Mesenchymal stem cell (in vitro differentiated cells and primary cell): ENCODE results near the gene ANO10.
"Not testable (repeated sequence)": the region's sequence is repeated elsewhere in the genome, so short reads cannot be mapped to it uniquely, and the experiment has no call there.

Experiments used
- DNase-seq: peaks from one replicate; pipeline ENCODE4 v3.0.0-alpha.2; 2013
- H2AFZ ChIP-seq: one replicate; pipeline ENCODE4 v1.6.1; 2013; ENCODE audit warnings: low read depth, mild to moderate bottlenecking, control low read depth, inconsistent platforms, low read length, moderate library complexity
- H2AK5ac ChIP-seq: 2 replicates; pipeline ENCODE4 v1.6.1; 2013; ENCODE audit warnings: low read length, moderate library complexity, mild to moderate bottlenecking, inconsistent platforms; ENCODE audit not compliant: severe bottlenecking
- H2BK120ac ChIP-seq: one replicate; pipeline ENCODE4 v1.6.1; 2013; ENCODE audit warnings: low read depth, mild to moderate bottlenecking, inconsistent platforms, low read length, moderate library complexity
- H2BK12ac ChIP-seq, 2 experiments: one replicate each; pipeline ENCODE4 v1.6.1; 2013; ENCODE audit warnings: inconsistent platforms in 2 of 2, low read length in 2 of 2, mild to moderate bottlenecking in 2 of 2, moderate library complexity in 2 of 2, control low read depth in 1 of 2
- H2BK15ac ChIP-seq: one replicate; pipeline ENCODE4 v1.6.1; 2013; ENCODE audit warnings: mild to moderate bottlenecking, low read depth, inconsistent platforms; ENCODE audit not compliant: poor library complexity, severe bottlenecking
- H2BK5ac ChIP-seq: 2 replicates; pipeline ENCODE4 v1.6.1; 2013; ENCODE audit warnings: low read depth, mild to moderate bottlenecking, low read length, control low read depth, inconsistent platforms; ENCODE audit not compliant: poor library complexity, severe bottlenecking
- H3K14ac ChIP-seq, 2 experiments: one replicate each; pipeline ENCODE4 v1.6.1; 2013; ENCODE audit warnings: inconsistent platforms in 2 of 2, low read length in 2 of 2, control low read depth in 1 of 2, mild to moderate bottlenecking in 1 of 2, moderate library complexity in 1 of 2
- H3K18ac ChIP-seq, 2 experiments: one replicate each; pipeline ENCODE4 v1.6.1; 2013; ENCODE audit warnings: inconsistent platforms in 2 of 2, low read length in 2 of 2, control low read depth in 1 of 2, low read depth in 1 of 2, mild to moderate bottlenecking in 1 of 2
- H3K23ac ChIP-seq, 2 experiments: one replicate each; pipeline ENCODE4 v1.6.1; 2013; ENCODE audit warnings: inconsistent platforms in 2 of 2, low read length in 2 of 2, mild to moderate bottlenecking in 2 of 2, moderate library complexity in 2 of 2, control low read depth in 1 of 2
- H3K27ac ChIP-seq: 2 replicates; pipeline ENCODE4 v1.5.1; 2013; ENCODE audit warnings: mild to moderate bottlenecking, moderate library complexity, low read length, control low read depth, inconsistent platforms; ENCODE audit not compliant: poor library complexity, severe bottlenecking
- H3K27me3 ChIP-seq, 2 experiments: 2 replicates each; pipeline versions ENCODE4 v1.6.1 to v1.7.0; 2013; ENCODE audit warnings: low read length in 2 of 2, mild to moderate bottlenecking in 2 of 2, moderate library complexity in 2 of 2, control low read depth in 1 of 2, inconsistent platforms in 1 of 2; ENCODE audit not compliant: control insufficient read depth in 1 of 2, insufficient read depth in 1 of 2
- H3K36me3 ChIP-seq, 2 experiments: 2 replicates each; pipeline versions ENCODE4 v1.6.1 to v1.7.0; 2013; ENCODE audit warnings: low read length in 2 of 2, control low read depth in 1 of 2, inconsistent platforms in 1 of 2, low read depth in 1 of 2, mild to moderate bottlenecking in 1 of 2; ENCODE audit not compliant: insufficient read depth in 2 of 2, control insufficient read depth in 1 of 2
- H3K4ac ChIP-seq, 2 experiments: one replicate each; pipeline ENCODE4 v1.6.1; 2013; ENCODE audit warnings: inconsistent platforms in 2 of 2, low read length in 2 of 2, mild to moderate bottlenecking in 2 of 2, moderate library complexity in 2 of 2, control low read depth in 1 of 2, low read depth in 1 of 2
- H3K4me1 ChIP-seq: 2 replicates; pipeline ENCODE4 v1.6.1; 2013; ENCODE audit warnings: low read depth, low read length, control low read depth; ENCODE audit not compliant: control insufficient read depth, insufficient read depth
- H3K4me2 ChIP-seq: 2 replicates; pipeline ENCODE4 v1.6.1; 2013; ENCODE audit warnings: low read length, mild to moderate bottlenecking, inconsistent platforms; ENCODE audit not compliant: poor library complexity, severe bottlenecking
- H3K4me3 ChIP-seq, 2 experiments: 2 replicates each; pipeline versions ENCODE4 v1.5.1 to v1.7.0; 2013; ENCODE audit warnings: low read length in 2 of 2, mild to moderate bottlenecking in 2 of 2, control low read depth in 1 of 2, low read depth in 1 of 2; ENCODE audit not compliant: insufficient read depth in 1 of 2
- H3K79me1 ChIP-seq: replicated peaks from 2 replicates; pipeline ENCODE4 v1.6.1; 2013; ENCODE audit warnings: mild to moderate bottlenecking, control low read depth, low read length, inconsistent platforms; ENCODE audit not compliant: poor library complexity, severe bottlenecking
- H3K9ac ChIP-seq: 2 replicates; pipeline ENCODE4 v1.7.0; 2013; ENCODE audit warnings: mild to moderate bottlenecking, low read length, moderate library complexity
- H3K9me3 ChIP-seq: 2 replicates; pipeline ENCODE4 v1.7.0; 2013; ENCODE audit warnings: mild to moderate bottlenecking, low read length; ENCODE audit not compliant: control insufficient read depth
- H4K8ac ChIP-seq: one replicate; pipeline ENCODE4 v1.6.1; 2013; ENCODE audit warnings: inconsistent platforms, mild to moderate bottlenecking, low read length, moderate library complexity
- H4K91ac ChIP-seq: one replicate; pipeline ENCODE4 v1.6.1; 2013; ENCODE audit warnings: mild to moderate bottlenecking, low read length, inconsistent platforms
- whole genome bisulfite sequencing: methylation state at CpG from one replicate; pipeline ENCODE4 v1.1.7; 2013; ENCODE audit warnings: mixed read lengths; 5-methylcytosine and 5-hydroxymethylcytosine counted together

Gene ANO10

DNA sequence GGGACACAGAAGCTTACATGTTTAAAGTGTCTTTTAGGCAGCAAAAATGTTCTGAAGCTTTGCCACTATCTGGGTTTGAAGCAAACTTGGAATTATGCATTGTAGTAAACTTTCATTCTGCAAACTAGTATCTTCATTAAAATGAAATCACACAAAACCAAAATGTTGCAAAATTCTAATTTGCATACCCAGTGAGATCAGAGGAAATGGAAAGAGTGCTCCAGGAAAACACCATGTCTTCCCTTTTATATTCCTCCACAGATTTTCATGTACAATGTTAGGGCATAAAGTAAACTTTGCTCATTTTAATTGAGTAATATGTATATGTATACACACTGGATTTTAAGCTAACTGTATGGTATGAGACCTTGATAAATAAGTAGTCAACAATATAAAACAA is 23.9 kb downstream of the ANO10 start:
- Histone ChIP-seq H3K4me2 (no peak overlapping the region), H3K18ac (no peak overlapping the region), H3K9ac (no peak overlapping the region), H2AFZ (no peak overlapping the region), H3K4me3 (no peak overlapping the region), H2BK12ac (no peak overlapping the region), H2BK5ac (no peak overlapping the region), H2BK120ac (no peak overlapping the region), H4K8ac (no peak overlapping the region), H2BK15ac (no peak overlapping the region), H3K79me1 (peaks cover 4% of the 10 kb centered on the region), H3K14ac (no peak overlapping the region), H3K36me3 (peaks cover 3 to 16% of the 10 kb centered on the region in 2 experiments), H3K9me3 (no peaks in the 10 kb centered on the region), H3K4me1 (no peaks in the 10 kb centered on the region), H3K23ac (no peak overlapping the region), H3K27ac (no peak overlapping the region), H3K27me3 (no peaks in the 10 kb centered on the region), H4K91ac (no peak overlapping the region), H2AK5ac (no peak overlapping the region), H3K4ac (no peak overlapping the region)
- DNase-seq = no peak

DNA sequence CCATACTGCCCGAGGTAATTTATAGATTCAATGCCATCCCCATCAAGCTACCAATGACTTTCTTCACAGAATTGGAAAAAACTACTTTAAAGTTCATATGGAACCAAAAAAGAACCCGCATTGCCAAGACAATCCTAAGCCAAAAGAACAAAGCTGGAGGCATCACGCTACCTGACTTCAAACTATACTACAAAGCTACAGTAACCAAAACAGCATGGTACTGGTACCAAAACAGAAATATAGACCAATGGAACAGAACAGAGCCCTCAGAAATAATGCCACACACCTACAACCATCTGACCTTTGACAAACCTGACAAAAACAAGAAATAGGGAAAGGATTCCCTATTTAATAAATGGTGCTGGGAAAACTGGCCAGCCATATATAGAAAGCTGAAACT is 25.6 kb downstream of the ANO10 start:
- not testable (repeated sequence) for H3K9ac ChIP-seq, H3K23ac ChIP-seq, DNase-seq, H3K4ac ChIP-seq, H2BK12ac ChIP-seq, H2BK5ac ChIP-seq, H3K4me2 ChIP-seq, H3K79me1 ChIP-seq, H3K18ac ChIP-seq, H3K27me3 ChIP-seq, H2BK15ac ChIP-seq, H3K9me3 ChIP-seq, H3K14ac ChIP-seq, H2BK120ac ChIP-seq, H2AFZ ChIP-seq, H4K8ac ChIP-seq, H3K4me3 ChIP-seq, H2AK5ac ChIP-seq, H3K27ac ChIP-seq, H4K91ac ChIP-seq, H3K4me1 ChIP-seq
- no CpG with 5 or more reads among the region's 3 CpGs for WGBS
- peaks cover 9 to 14% of the 10 kb centered on the region in 2 experiments for H3K36me3 ChIP-seq

DNA sequence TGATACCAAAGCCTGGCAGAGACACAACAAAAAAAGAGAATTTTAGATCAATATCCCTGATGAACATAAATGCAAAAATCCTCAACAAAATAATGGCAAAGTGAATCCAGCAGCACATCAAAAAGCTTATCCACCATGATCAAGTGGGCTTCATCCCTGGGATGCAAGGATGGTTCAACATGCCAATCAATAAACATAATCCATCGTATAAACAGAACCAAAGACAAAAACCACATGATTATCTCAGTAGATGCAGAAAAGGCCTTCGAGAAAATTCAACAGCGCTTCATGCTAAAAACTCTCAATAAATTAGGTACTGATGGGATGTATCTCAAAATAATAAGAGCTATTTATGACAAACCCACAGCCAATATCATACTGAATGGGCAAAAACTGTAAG is 26.5 kb downstream of the ANO10 start:
- not testable (repeated sequence) for H3K9ac ChIP-seq, H3K18ac ChIP-seq, H3K4me1 ChIP-seq, H3K27me3 ChIP-seq, H2BK15ac ChIP-seq, H3K4me3 ChIP-seq, H3K14ac ChIP-seq, H4K8ac ChIP-seq, H2BK120ac ChIP-seq, H2AFZ ChIP-seq, H2AK5ac ChIP-seq, H3K27ac ChIP-seq, H3K23ac ChIP-seq, H2BK5ac ChIP-seq, H3K9me3 ChIP-seq, DNase-seq, H3K4me2 ChIP-seq, H2BK12ac ChIP-seq, H4K91ac ChIP-seq, H3K4ac ChIP-seq
- H3K36me3 ChIP-seq = peaks cover 13 to 21% of the 10 kb centered on the region in 2 experiments
- no CpG with 5 or more reads among the region's 3 CpGs for WGBS
- H3K79me1 ChIP-seq = peaks cover 10% of the 10 kb centered on the region

DNA sequence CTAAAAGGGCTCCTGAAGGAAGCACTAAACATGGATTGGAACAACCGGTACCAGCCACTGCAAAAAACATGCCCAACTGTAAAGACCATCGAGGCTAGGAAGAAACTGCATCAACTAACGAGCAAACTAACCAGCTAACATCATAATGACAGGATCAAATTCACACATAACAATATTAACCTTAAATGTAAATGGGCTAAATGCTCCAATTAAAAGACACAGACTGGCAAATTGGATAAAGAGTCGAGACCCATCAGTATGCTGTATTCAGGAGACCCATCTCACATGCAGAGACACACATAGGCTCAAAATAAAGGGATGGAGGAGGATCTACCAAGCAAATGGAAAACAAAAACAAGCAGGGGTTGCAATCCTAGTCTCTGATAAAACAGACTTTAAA is 28.2 kb downstream of the ANO10 start:
- WGBS = no CpG with 5 or more reads among the region's 4 CpGs
- peaks cover 13 to 21% of the 10 kb centered on the region in 2 experiments for H3K36me3 ChIP-seq
- H3K79me1 ChIP-seq, H3K4me1 ChIP-seq, H2BK120ac ChIP-seq, H3K27ac ChIP-seq, H2BK12ac ChIP-seq, DNase-seq, H3K4me3 ChIP-seq, H3K9ac ChIP-seq, H4K91ac ChIP-seq, H2AFZ ChIP-seq, H3K4me2 ChIP-seq, H3K14ac ChIP-seq, H2AK5ac ChIP-seq, H4K8ac ChIP-seq, H2BK5ac ChIP-seq, H3K9me3 ChIP-seq, H3K27me3 ChIP-seq, H3K18ac ChIP-seq, H2BK15ac ChIP-seq, H3K4ac ChIP-seq, H3K23ac ChIP-seq: not testable (repeated sequence)
